Naive thymus-derived CD8-positive, alpha-beta T cell (primary cell): ENCODE measurements around the gene POLR2I. TPM values are rescaled to one million over a fixed set of nuclear protein-coding genes. Genes with fewer than 3 reads are reported as not detected.

Experiments
- ATAC-seq, 2 donors: fragments of 150-1000 bp; cut with Tn5 transposase in 1 of 2; sonication (Bioruptor Pico), chemical (Tn5 transposase) in 1 of 2; 1 replicate in 1 of 2; 2 replicates in 1 of 2; pipeline ENCODE4 v1.10.0; 2021; ENCODE audit warnings: mild to moderate bottlenecking in 2 of 2, moderate library complexity in 2 of 2
- POLR2A ChIA-PET: fragments of 350-600 bp; sonication (Branson Sonifier 250); formaldehyde crosslinking; loops from one replicate; lab custom pipeline; 2021; ENCODE audit warnings: antibody characterized with exemption; lab: Charles Lee
- DNase-seq, 10 donors: peaks; one replicate each; pipeline versions ENCODE4 v3.0.0 to v3.0.0-alpha.2; 2020 to 2022
- H3K27ac Mint-ChIP-seq, 10 donors: one replicate each; pipeline ENCODE4 v1.8.0; 2020 to 2022; ENCODE audit warnings: mild to moderate bottlenecking in 10 of 10, mixed read lengths in 10 of 10, moderate library complexity in 4 of 10, inconsistent platforms in 1 of 10
- H3K27me3 Mint-ChIP-seq, 5 donors: one replicate each; pipeline ENCODE4 v1.8.0; 2021 to 2022; ENCODE audit warnings: mixed read lengths in 5 of 5
- H3K36me3 Mint-ChIP-seq, 3 donors: one replicate each; pipeline ENCODE4 v1.8.0; 2020 to 2022; ENCODE audit warnings: mixed read lengths in 3 of 3, mild to moderate bottlenecking in 2 of 3, inconsistent platforms in 1 of 3
- H3K4me1 Mint-ChIP-seq, 4 donors: one replicate each; pipeline ENCODE4 v1.8.0; 2021 to 2022; ENCODE audit warnings: mixed read lengths in 4 of 4
- H3K4me3 Mint-ChIP-seq, 10 donors: one replicate each; pipeline ENCODE4 v1.8.0; 2020 to 2022; ENCODE audit warnings: mild to moderate bottlenecking in 10 of 10, mixed read lengths in 10 of 10, moderate library complexity in 6 of 10, inconsistent platforms in 1 of 10
- H3K9me3 Mint-ChIP-seq, 9 donors: one replicate each; pipeline ENCODE4 v1.8.0; 2020 to 2022; ENCODE audit warnings: mixed read lengths in 9 of 9, mild to moderate bottlenecking in 3 of 9, inconsistent platforms in 1 of 9, moderate library complexity in 1 of 9
- polyA plus RNA-seq, 3 donors: library from polyadenylated mRNA; unstranded; fragments of 300-500 nt; fragmentation: Illumina TruSeq; gene quantifications; one replicate each; pipeline ENCODE4 v1.2.3, GENCODE V29; 2021
- total RNA-seq, 8 experiments: library from RNA in 2 of 8; stranded (reverse) in 2 of 8; gene quantifications; one replicate each; pipeline ENCODE4 v1.2.3 and lab custom pipeline; 2021 to 2026

POLR2I gene
- total and polyA plus RNA-seq, 5 experiments from 2014 or later, result 37.2 to 168 (median 124) TPM

DNA sequence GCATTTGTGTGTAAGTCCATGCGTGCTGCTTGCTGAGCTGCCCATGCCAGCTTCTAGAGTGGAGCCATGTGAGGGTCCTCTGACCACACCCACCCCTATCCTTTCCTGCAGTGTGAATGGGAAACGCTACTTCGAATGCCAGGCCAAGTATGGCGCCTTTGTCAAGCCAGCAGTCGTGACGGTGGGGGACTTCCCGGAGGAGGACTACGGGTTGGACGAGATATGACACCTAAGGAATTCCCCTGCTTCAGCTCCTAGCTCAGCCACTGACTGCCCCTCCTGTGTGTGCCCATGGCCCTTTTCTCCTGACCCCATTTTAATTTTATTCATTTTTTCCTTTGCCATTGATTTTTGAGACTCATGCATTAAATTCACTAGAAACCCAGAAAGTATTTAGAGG, 10.9 kb upstream of the POLR2I start:
- peak overlapping the region in 3 of 10 donors; percentile 8 to 78 (median 57) for H3K27ac Mint-ChIP-seq
- no peaks in the 10 kb centered on the region for H3K9me3 Mint-ChIP-seq
- H3K4me1 Mint-ChIP-seq, result peaks cover 2 to 19% (median 14%) of the 10 kb centered on the region in 4 donors
- no peaks in the 10 kb centered on the region for H3K27me3 Mint-ChIP-seq
- H3K36me3 Mint-ChIP-seq, result peaks cover 0 to 47% (median 5%) of the 10 kb centered on the region in 3 donors
- no peak overlapping the region for H3K4me3 Mint-ChIP-seq
- no peak for DNase-seq
- ATAC-seq, result no peak
- POLR2A ChIA-PET, result interaction anchor here (1.3 to 5.1 kb wide), 2 partner anchors 11 to 15 kb away, joined by 4 to 42 read pairs; partner anchors contain the start of genes CAPNS1, POLR2I and TBCB

DNA sequence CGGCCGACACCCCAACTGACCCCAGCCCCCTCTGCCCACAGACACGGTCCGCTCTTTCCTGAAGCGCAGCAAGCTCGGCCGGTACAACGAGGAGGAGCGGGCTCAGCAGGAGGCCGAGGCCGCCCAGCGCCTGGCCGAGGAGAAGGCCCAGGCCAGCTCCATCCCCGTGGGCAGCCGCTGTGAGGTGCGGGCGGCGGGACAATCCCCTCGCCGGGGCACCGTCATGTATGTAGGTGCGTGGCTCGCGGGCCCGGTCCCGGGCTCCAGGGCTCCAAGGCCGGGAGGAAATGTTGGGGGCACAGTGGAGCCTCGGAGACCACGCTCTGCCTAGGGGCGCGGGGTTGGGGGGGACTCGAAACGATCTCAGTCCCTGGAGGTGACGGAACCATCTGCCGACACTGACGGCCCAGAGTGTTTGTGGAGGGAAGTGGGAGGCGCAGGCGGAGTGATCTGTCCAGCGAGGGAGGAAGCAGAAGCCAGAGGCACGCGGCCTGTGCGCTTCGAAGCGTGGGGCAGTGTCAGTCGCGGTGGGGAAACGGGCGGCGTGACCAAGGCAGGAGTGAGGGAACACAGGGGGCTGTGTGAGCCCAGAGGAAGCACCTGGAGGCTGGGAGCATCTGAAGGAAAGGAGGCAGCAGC, 6.9 kb upstream of the POLR2I start:
- H3K27ac Mint-ChIP-seq, result no peak overlapping the region
- H3K4me3 Mint-ChIP-seq, result no peak overlapping the region
- no peaks in the 10 kb centered on the region for H3K9me3 Mint-ChIP-seq
- no peak for DNase-seq
- H3K36me3 Mint-ChIP-seq, result peaks cover 0 to 74% (median 14%) of the 10 kb centered on the region in 3 donors
- POLR2A ChIA-PET, result no interaction called here
- no peak for ATAC-seq
- H3K4me1 Mint-ChIP-seq, result peaks cover 7 to 28% (median 19%) of the 10 kb centered on the region in 4 donors
- H3K27me3 Mint-ChIP-seq, result no peaks in the 10 kb centered on the region

DNA sequence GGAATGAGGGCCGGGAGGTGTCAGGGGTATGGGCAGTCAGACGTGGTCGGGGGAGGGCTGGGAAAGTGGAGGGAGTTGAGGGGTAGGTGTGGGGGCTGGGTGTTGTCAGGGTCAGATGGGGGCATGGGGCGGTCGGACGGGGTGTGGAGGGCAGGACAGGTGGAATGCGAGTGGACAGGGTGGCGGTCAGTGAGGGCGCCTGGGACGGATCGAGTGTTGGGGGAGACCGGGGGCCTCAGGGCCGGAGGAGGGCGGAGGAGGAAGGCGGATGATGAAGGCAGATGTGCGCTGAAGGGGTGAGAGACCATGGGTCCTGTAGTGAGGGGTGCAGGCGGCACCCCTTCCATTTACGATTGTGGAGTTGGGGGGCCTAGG, 6.3 kb upstream of the POLR2I start:
- H3K27me3 Mint-ChIP-seq, result no peaks in the 10 kb centered on the region
- no peak overlapping the region for H3K27ac Mint-ChIP-seq
- ATAC-seq (no peak), DNase-seq (no peak)
- H3K4me3 Mint-ChIP-seq, result no peak overlapping the region
- POLR2A ChIA-PET, result interaction anchor here (0.6 kb wide), 1 partner anchor 22 kb away, joined by 3 read pairs; no protein-coding TSS in a partner anchor
- no peaks in the 10 kb centered on the region for H3K9me3 Mint-ChIP-seq
- H3K36me3 Mint-ChIP-seq, result peaks cover 0 to 73% (median 14%) of the 10 kb centered on the region in 3 donors
- peaks cover 12 to 34% (median 25%) of the 10 kb centered on the region in 4 donors for H3K4me1 Mint-ChIP-seq

DNA sequence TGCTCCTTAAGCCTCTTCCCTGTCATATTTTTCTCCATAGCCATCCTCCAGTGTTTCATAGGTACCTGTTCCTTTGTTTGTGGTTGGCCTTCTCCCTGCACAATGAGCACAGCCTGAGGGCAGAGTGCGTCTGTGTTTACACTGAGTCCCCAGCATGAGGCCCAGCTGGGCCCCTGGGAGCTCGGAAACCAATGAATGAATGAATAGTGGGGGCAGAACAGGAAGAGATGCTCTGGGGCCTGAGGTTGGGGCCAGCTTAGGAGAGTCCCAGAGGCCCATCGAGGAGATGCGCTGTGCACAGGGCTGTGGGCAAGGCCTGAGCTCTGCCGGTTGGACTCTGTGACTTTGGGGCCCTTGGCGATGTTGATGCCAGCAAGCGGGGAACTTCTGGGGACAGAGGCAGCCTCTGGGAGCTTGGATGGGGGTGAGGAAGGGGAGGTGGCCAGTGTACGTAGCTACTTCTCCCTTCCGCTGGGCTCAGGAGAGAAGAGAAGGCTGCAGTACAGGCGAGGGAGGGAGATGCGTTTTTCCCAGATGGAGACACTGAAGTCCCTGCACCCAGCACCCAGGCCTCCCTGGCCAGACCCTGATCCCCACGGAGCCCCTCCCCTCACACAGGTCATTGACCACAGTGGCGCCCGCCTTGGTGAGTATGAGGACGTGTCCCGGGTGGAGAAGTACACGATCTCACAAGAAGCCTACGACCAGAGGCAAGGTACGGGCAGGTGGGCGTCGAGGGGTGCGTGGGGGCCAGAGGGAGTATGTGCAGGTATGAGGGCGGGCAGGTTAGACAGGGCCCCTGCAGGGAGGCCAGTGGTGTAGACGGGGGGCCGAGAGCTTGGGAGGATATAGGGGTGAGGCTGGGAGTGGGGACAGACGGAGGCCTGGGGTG, 5.7 kb upstream of the POLR2I start:
- Mint-ChIP-seq H3K9me3 (no peaks in the 10 kb centered on the region), H3K4me1 (peaks cover 12 to 38% (median 29%) of the 10 kb centered on the region in 4 donors), H3K27ac (peak overlapping the region in 5 of 10 donors; percentile 17 to 75 (median 56)), H3K4me3 (peak overlapping the region in 2 of 10 donors; percentile 26 to 58), H3K27me3 (no peaks in the 10 kb centered on the region), H3K36me3 (peaks cover 0 to 67% (median 14%) of the 10 kb centered on the region in 3 donors)
- DNase-seq (no peak), ATAC-seq (no peak)
- POLR2A ChIA-PET, result interaction anchor here (0.6 kb wide), 1 partner anchor 21 kb away, joined by 3 read pairs; no protein-coding TSS in a partner anchor

DNA sequence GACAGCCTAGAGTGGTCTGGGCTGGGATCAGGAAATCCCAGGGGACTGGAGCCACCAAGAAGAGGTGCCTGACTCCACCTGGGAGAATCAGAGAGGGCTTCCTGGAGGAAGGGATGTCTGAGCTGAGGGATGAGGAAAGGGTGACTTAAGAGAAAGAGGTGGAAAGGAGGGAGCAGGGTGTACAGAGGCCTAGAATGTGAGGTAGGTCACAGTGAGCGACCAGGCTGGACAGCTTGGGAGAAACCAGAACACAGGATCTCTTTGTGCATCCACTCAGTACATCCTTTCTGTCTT, 1.6 kb upstream of the POLR2I start:
- peaks cover 0 to 4% (median 0%) of the 10 kb centered on the region in 5 donors for H3K27me3 Mint-ChIP-seq
- ATAC-seq, result no peak
- peaks cover 0 to 47% (median 16%) of the 10 kb centered on the region in 3 donors for H3K36me3 Mint-ChIP-seq
- POLR2A ChIA-PET, result interaction anchor here (1.0 to 4.0 kb wide), 7 partner anchors 11 to 102 kb away, joined by 3 to 42 read pairs (median 16); partner anchors contain the start of genes ALKBH6, CAPNS1, THAP8 and ZNF146
- DNase-seq, result no peak
- peak overlapping the region; percentile 93 to 99 (median 98) for H3K27ac Mint-ChIP-seq
- H3K9me3 Mint-ChIP-seq, result peaks cover 0 to 3% (median 0%) of the 10 kb centered on the region in 9 donors
- H3K4me1 Mint-ChIP-seq, result peaks cover 22 to 63% (median 55%) of the 10 kb centered on the region in 4 donors
- peak overlapping the region; percentile 83 to 99 (median 94) for H3K4me3 Mint-ChIP-seq

DNA sequence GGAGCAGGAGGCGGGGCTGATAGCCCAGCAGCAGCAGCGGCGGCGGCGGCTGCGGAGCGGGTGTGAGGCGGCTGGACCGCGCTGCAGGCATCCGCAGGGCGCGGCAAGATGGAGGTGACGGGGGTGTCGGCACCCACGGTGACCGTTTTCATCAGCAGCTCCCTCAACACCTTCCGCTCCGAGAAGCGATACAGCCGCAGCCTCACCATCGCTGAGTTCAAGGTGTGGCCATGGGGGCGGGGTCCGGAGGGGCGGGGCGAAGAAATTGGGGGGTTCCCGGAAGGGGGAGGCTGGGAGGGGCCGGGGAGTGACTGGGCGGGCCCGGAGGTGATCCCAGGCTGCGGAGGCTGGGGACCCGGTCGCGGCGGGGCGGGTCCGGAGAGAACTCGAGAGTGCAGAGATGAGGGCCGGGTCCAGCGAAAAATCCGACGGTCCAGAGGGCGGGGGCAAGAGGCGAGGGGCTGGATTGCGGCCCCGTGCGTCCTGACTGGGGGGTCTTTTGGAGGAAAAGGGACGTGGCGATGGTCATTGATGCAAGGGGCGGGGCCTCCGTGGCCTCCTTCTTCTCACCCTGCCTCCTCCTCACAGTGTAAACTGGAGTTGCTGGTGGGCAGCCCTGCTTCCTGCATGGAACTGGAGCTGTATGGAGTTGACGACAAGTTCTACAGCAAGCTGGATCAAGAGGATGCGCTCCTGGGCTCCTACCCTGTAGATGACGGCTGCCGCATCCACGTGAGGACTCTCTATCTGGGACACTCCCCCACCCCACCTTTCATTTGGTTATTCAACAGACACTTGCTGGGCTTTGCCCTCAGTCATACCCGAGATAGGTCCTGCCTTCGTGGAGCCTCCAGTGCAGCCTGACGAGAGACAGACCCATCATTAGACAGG, 1.0 kb upstream of the POLR2I start, which contains the start of gene TBCB:
Gene TBCB, plus strand, starts transcription at position 16 of the 891 bp plus-strand sequence. Its CDS starts 93 bp downstream, at position 109.
- peaks cover 22 to 63% (median 55%) of the 10 kb centered on the region in 4 donors for H3K4me1 Mint-ChIP-seq
- peak within 1 kb of the TSS; percentile 93 to 99 (median 98) for H3K27ac Mint-ChIP-seq
- POLR2A ChIA-PET, result interaction anchor here (0.5 to 4.0 kb wide), 18 partner anchors 11 to 1118 kb away, joined by 3 to 42 read pairs (median 4); partner anchors contain the start of genes ALKBH6, CAPNS1, COX6B1 and PSENEN
- ATAC-seq (peak; percentile 47), DNase-seq (peak in 5 of 10 donors; percentile 84 to 94 (median 91))
- peaks cover 0 to 3% (median 0%) of the 10 kb centered on the region in 9 donors for H3K9me3 Mint-ChIP-seq
- peaks cover 0 to 4% (median 0%) of the 10 kb centered on the region in 5 donors for H3K27me3 Mint-ChIP-seq
- peak within 1 kb of the TSS; percentile 83 to 99 (median 94) for H3K4me3 Mint-ChIP-seq
- H3K36me3 Mint-ChIP-seq, result peaks cover 0 to 45% (median 16%) of the 10 kb centered on the region in 3 donors

DNA sequence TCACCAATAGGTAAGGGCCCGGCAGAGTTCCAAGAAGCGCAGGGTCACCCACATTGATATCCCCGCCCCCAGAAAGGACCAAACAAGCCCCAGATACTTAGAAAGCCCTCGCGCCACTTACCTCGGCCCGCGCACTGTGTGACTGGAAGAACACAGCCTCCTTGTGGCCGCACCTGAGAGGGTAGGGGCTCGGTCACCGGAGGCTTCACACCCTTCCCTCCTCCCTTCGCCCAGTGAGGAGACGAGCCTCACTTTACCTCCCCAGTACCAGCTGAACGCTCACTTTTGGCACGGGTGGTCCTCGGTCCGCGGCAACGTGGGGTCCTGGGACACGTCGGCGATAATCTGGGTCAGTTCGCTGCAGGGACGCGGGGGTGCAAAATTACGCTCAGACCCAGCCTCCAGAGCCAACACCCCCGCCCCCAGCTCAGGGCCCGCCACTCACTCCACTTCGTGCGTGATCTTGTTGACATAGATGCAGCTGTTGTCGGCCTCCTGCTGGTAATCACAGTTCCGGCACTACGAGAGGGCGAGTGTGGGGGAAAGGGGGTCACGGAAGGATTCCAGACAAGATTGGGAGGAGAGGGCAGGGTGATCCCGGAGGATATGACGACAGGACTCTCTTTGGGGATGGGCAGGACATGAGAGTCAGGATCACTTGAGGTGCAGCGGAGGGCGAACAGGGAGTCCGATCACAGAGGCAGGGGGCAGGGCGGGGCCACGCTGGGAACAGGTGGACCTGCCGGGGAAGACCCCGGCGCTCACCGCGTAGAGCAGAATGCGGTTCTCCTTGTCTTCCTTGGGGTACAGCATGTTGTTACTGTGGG, 568 bp downstream of the POLR2I start:
- ATAC-seq (peak in 1 of 2 donors; percentile 0), DNase-seq (peak in 1 of 10 donors; percentile 10)
- H3K4me3 Mint-ChIP-seq, result peak overlapping the region; percentile 83 to 99 (median 94)
- POLR2A ChIA-PET, result interaction anchor here (0.8 to 4.0 kb wide), 11 partner anchors 13 to 1257 kb away, joined by 3 to 42 read pairs (median 5); partner anchors contain the start of genes CAPNS1, PSENEN, THAP8 and U2AF1L4
- H3K27me3 Mint-ChIP-seq, result peaks cover 0 to 4% (median 0%) of the 10 kb centered on the region in 5 donors
- peaks cover 0 to 3% (median 0%) of the 10 kb centered on the region in 9 donors for H3K9me3 Mint-ChIP-seq
- peaks cover 19 to 55% (median 50%) of the 10 kb centered on the region in 4 donors for H3K4me1 Mint-ChIP-seq
- H3K27ac Mint-ChIP-seq, result peak overlapping the region; percentile 93 to 99 (median 98)
- peaks cover 0 to 36% (median 14%) of the 10 kb centered on the region in 3 donors for H3K36me3 Mint-ChIP-seq

DNA sequence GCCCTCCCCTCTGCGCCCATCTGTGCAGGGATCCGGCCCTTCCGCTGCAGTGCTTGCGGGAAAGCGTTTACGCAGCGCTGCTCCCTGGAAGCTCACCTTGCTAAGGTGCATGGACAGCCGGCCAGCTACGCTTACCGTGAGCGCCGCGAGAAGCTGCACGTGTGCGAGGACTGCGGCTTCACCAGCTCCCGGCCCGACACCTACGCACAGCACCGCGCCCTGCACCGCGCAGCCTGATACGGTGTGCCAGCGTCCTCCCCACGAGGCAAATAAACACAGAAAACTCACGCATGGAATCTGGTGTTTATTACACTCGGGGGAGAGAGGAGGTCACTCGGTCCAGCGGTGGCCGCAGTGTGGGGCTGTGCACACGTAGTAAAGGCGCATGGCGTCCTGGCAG, 1.2 kb downstream of the POLR2I start:
- H3K27ac Mint-ChIP-seq, result peak overlapping the region in 9 of 10 donors; percentile 43 to 99 (median 97)
- H3K4me1 Mint-ChIP-seq, result peaks cover 19 to 52% (median 48%) of the 10 kb centered on the region in 4 donors
- DNase-seq (no peak), ATAC-seq (no peak)
- H3K9me3 Mint-ChIP-seq, result peaks cover 0 to 3% (median 0%) of the 10 kb centered on the region in 9 donors
- peaks cover 0 to 4% (median 0%) of the 10 kb centered on the region in 5 donors for H3K27me3 Mint-ChIP-seq
- H3K4me3 Mint-ChIP-seq, result peak overlapping the region; percentile 83 to 99 (median 94)
- H3K36me3 Mint-ChIP-seq, result peaks cover 0 to 32% (median 12%) of the 10 kb centered on the region in 3 donors
- POLR2A ChIA-PET, result interaction anchor here (1.8 to 4.0 kb wide), 2 partner anchors 14 to 160 kb away, joined by 5 to 42 read pairs; no protein-coding TSS in a partner anchor

DNA sequence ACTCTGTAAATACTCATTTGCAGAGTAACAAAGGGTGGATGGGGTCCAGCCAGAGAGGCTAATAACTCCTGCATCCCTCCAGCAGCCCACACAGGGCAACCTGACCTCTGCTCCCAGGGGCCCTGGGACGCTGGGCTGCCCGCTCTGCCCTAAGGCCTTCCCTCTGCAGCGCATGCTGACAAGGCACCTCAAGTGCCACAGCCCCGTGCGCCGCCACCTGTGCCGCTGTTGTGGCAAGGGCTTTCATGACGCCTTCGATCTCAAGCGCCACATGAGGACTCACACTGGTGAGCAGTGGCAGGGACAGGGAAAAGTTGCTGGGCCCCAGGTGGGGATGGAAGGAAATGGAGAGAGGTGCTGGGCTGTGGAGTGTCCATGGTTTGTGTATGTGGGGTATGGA, 2.0 kb downstream of the POLR2I start:
- ATAC-seq, result no peak
- Mint-ChIP-seq H3K4me3 (peak overlapping the region; percentile 66 to 95 (median 82)), H3K36me3 (peaks cover 0 to 26% (median 9%) of the 10 kb centered on the region in 3 donors), H3K27ac (peak overlapping the region in 9 of 10 donors; percentile 63 to 99 (median 81)), H3K27me3 (peaks cover 0 to 4% (median 0%) of the 10 kb centered on the region in 5 donors), H3K9me3 (peaks cover 0 to 3% (median 0%) of the 10 kb centered on the region in 9 donors), H3K4me1 (peaks cover 16 to 45% (median 44%) of the 10 kb centered on the region in 4 donors)
- POLR2A ChIA-PET, result interaction anchor here (4.0 kb wide), 1 partner anchor 14 kb away, joined by 42 read pairs; no protein-coding TSS in a partner anchor
- no peak for DNase-seq

DNA sequence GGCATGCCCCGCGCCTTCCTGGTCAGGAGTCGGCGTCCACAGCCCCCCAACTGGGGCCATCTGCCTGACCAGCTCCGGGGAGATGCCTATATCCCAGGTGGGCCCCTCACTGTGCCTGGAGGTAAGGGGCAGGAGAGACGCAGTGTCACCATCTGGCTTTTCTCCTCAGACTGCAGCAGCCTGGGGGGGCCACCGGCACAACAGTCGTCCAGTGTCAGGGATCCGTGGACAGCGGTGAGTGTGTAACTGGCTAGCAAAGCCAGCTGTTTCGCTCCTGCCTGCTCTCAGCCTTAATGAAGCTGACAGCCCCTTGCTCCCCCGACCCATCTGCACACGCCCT, 3.5 kb downstream of the POLR2I start:
- DNase-seq (no peak), ATAC-seq (no peak)
- H3K9me3 Mint-ChIP-seq, result peaks cover 0 to 3% (median 0%) of the 10 kb centered on the region in 9 donors
- H3K4me1 Mint-ChIP-seq, result peaks cover 14 to 33% (median 31%) of the 10 kb centered on the region in 4 donors
- POLR2A ChIA-PET, result no interaction called here
- H3K27ac Mint-ChIP-seq, result no peak overlapping the region
- no peak overlapping the region for H3K4me3 Mint-ChIP-seq
- peaks cover 0 to 21% (median 7%) of the 10 kb centered on the region in 3 donors for H3K36me3 Mint-ChIP-seq
- peaks cover 0 to 4% (median 0%) of the 10 kb centered on the region in 5 donors for H3K27me3 Mint-ChIP-seq
